ENCODE measurements around the gene ASTN2.

DNA sequence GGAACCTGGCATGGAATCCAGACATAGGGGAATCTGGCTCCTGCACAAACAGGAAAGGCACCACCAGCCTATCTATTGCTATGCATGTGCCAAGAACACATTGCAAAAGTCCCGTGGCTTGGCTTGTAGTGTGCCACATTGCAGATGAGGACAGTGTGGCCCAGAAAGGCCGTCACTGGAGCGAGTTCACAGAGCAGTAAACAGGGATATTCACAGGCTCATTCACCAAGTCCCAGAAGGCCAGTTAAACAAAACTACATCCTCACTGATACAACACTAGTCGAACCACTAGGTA, 767.4 kb downstream of the ASTN2 start:
- TF ChIP-seq, protein P1, sequence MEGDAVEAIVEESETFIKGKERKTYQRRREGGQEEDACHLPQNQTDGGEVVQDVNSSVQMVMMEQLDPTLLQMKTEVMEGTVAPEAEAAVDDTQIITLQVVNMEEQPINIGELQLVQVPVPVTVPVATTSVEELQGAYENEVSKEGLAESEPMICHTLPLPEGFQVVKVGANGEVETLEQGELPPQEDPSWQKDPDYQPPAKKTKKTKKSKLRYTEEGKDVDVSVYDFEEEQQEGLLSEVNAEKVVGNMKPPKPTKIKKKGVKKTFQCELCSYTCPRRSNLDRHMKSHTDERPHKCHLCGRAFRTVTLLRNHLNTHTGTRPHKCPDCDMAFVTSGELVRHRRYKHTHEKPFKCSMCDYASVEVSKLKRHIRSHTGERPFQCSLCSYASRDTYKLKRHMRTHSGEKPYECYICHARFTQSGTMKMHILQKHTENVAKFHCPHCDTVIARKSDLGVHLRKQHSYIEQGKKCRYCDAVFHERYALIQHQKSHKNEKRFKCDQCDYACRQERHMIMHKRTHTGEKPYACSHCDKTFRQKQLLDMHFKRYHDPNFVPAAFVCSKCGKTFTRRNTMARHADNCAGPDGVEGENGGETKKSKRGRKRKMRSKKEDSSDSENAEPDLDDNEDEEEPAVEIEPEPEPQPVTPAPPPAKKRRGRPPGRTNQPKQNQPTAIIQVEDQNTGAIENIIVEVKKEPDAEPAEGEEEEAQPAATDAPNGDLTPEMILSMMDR (IDR thresholded peaks at IDR 0.05 in 2 of 3, conservative IDR thresholded peaks at IDR 0.05 in 1 of 3; ENCODE audit: control insufficient read depth in 2 of 3, extremely low read depth in 1 of 3, insufficient read depth in 1 of 3, low read depth in 3 of 3, low read length in 3 of 3) = no peak; a peak in 1 of 6 replicates
- TF ChIP-seq SPI1 (IDR thresholded peaks at IDR 0.05; ENCODE audit: borderline replicate concordance, insufficient read depth, low read depth, low read length) = no peak
- TF ChIP-seq CHD2 (IDR thresholded peaks at IDR 0.05; ENCODE audit: borderline replicate concordance, low read depth, low read length) = no peak
- TF ChIP-seq POLR2A (IDR thresholded peaks at IDR 0.05; ENCODE audit: low read depth, low read length) = no peak
- TF ChIP-seq EZH2 (IDR thresholded peaks at IDR 0.05; ENCODE audit: borderline replicate concordance, control insufficient read depth, low read depth, low read length) = no peak
- TF ChIP-seq MXI1 (IDR thresholded peaks at IDR 0.05; ENCODE audit: low read depth, low read length) = no peak
- TF ChIP-seq TAF1 (IDR thresholded peaks at IDR 0.05; ENCODE audit: borderline replicate concordance, low read depth, low read length) = no peak
- TF ChIP-seq ZZZ3 (IDR thresholded peaks at IDR 0.05; ENCODE audit: control insufficient read depth, insufficient read length, low read depth) = no peak
- TF ChIP-seq, protein P2, sequence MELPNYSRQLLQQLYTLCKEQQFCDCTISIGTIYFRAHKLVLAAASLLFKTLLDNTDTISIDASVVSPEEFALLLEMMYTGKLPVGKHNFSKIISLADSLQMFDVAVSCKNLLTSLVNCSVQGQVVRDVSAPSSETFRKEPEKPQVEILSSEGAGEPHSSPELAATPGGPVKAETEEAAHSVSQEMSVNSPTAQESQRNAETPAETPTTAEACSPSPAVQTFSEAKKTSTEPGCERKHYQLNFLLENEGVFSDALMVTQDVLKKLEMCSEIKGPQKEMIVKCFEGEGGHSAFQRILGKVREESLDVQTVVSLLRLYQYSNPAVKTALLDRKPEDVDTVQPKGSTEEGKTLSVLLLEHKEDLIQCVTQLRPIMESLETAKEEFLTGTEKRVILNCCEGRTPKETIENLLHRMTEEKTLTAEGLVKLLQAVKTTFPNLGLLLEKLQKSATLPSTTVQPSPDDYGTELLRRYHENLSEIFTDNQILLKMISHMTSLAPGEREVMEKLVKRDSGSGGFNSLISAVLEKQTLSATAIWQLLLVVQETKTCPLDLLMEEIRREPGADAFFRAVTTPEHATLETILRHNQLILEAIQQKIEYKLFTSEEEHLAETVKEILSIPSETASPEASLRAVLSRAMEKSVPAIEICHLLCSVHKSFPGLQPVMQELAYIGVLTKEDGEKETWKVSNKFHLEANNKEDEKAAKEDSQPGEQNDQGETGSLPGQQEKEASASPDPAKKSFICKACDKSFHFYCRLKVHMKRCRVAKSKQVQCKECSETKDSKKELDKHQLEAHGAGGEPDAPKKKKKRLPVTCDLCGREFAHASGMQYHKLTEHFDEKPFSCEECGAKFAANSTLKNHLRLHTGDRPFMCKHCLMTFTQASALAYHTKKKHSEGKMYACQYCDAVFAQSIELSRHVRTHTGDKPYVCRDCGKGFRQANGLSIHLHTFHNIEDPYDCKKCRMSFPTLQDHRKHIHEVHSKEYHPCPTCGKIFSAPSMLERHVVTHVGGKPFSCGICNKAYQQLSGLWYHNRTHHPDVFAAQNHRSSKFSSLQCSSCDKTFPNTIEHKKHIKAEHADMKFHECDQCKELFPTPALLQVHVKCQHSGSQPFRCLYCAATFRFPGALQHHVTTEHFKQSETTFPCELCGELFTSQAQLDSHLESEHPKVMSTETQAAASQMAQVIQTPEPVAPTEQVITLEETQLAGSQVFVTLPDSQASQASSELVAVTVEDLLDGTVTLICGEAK (IDR thresholded peaks at IDR 0.05; ENCODE audit: borderline replicate concordance) = no peak
- TF ChIP-seq BHLHE40 (IDR thresholded peaks at IDR 0.05; ENCODE audit: borderline replicate concordance in 1 of 2, low read depth in 2 of 2, low read length in 1 of 2) = no peak
- no peak for TF ChIP-seq STAT1 (conservative IDR thresholded peaks at IDR 0.05)
- TF ChIP-seq, protein P3, sequence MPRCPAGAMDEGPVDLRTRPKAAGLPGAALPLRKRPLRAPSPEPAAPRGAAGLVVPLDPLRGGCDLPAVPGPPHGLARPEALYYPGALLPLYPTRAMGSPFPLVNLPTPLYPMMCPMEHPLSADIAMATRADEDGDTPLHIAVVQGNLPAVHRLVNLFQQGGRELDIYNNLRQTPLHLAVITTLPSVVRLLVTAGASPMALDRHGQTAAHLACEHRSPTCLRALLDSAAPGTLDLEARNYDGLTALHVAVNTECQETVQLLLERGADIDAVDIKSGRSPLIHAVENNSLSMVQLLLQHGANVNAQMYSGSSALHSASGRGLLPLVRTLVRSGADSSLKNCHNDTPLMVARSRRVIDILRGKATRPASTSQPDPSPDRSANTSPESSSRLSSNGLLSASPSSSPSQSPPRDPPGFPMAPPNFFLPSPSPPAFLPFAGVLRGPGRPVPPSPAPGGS (IDR thresholded peaks at IDR 0.05; ENCODE audit: borderline replicate concordance, insufficient read depth, low read depth, low read length, poor library complexity, severe bottlenecking) = no peak
- TF ChIP-seq, protein P4, sequence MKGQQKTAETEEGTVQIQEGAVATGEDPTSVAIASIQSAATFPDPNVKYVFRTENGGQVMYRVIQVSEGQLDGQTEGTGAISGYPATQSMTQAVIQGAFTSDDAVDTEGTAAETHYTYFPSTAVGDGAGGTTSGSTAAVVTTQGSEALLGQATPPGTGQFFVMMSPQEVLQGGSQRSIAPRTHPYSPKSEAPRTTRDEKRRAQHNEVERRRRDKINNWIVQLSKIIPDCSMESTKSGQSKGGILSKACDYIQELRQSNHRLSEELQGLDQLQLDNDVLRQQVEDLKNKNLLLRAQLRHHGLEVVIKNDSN (IDR thresholded peaks at IDR 0.05; ENCODE audit: borderline replicate concordance, extremely low read length, insufficient read depth, low read depth, low read length) = no peak
- TF ChIP-seq TCF12 (IDR thresholded peaks at IDR 0.05; ENCODE audit: low read depth, low read length) = no peak
